Adrenal gland (tissue), 12 donors: ENCODE data around the gene AKAP10. TPM values are rescaled to one million over a fixed set of nuclear protein-coding genes. Genes with fewer than 3 reads are reported as not detected.

Experiments
- DNase-seq, 7 donors: peaks; one replicate each; pipeline ENCODE4 v3.0.0-alpha.2; 2019 to 2020
- H3K27ac ChIP-seq, 5 donors: fragments of 200-600 bp; sonication (generic) in 4 of 5; 1 replicate in 3 of 5; 2 replicates in 2 of 5; pipeline versions ENCODE4 v1.5.1 to v1.8.0; 2016 to 2020; ENCODE audit warnings: mild to moderate bottlenecking in 1 of 5
- H3K27me3 ChIP-seq: fragments of 200-600 bp; 2 replicates; pipeline ENCODE4 v1.8.0; 2021
- H3K36me3 ChIP-seq, 2 donors: fragments of 200-600 bp; replicated peaks in 1 of 2; 1 replicate in 1 of 2; 2 replicates in 1 of 2; pipeline versions ENCODE4 v1.5.1 to v1.8.0; 2018 to 2022
- H3K4me1 ChIP-seq, 2 donors: fragments of 200-600 bp; replicated peaks in 1 of 2; 1 replicate in 1 of 2; 2 replicates in 1 of 2; pipeline versions ENCODE4 v1.5.1 to v1.8.0; 2018 to 2021
- H3K4me3 ChIP-seq, 4 donors: fragments of 200-600 bp; sonication (generic) in 3 of 4; one replicate each; pipeline ENCODE4 v1.5.1; 2016 to 2018
- H3K9me3 ChIP-seq, 3 donors: fragments of 200-600 bp; sonication (generic) in 1 of 3; replicated peaks in 1 of 3; 1 replicate in 2 of 3; 2 replicates in 1 of 3; pipeline versions ENCODE4 v1.5.1 to v1.8.0; 2016 to 2021
- CTCF ChIP-seq, 6 experiments: fragments of 450-650 bp in 4 of 6; fragments of 200-600 bp in 2 of 6; sonication (generic) in 1 of 6; IDR thresholded peaks; 1 replicate in 5 of 6; 2 replicates in 1 of 6; pipeline versions ENCODE4 v1.5.1 to v1.8.0; 2016 to 2021; ENCODE audit warnings: antibody characterized with exemption in 6 of 6, mild to moderate bottlenecking in 2 of 6, moderate library complexity in 1 of 6
- POLR2A ChIP-seq, 2 donors: fragments of 450-650 bp; IDR thresholded peaks; one replicate each; pipeline ENCODE4 v1.6.1; 2017; ENCODE audit warnings: antibody characterized with exemption in 2 of 2, mild to moderate bottlenecking in 2 of 2, moderate library complexity in 1 of 2
- WGBS, 4 donors: extraction: QIAGEN DNeasy Blood & Tissue Kit in 2 of 4; methylation state at CpG; one replicate each; pipeline versions ENCODE4 v1.1.5 to v1.1.7; 2013 to 2017; 5-methylcytosine and 5-hydroxymethylcytosine counted together
- intact Hi-C, 2 donors: fragments of 100-400 bp; cut with DNase I; formaldehyde crosslinking; loops; one replicate each; pipeline versions ENCODE4 v1.14.1 to v1.15.0; 2022 to 2023
- polyA plus RNA-seq, 3 donors: library from polyadenylated mRNA; stranded (reverse); fragments of 200-250 nt in 2 of 3; fragments of 350-450 nt in 1 of 3; fragmentation: Illumina TruSeq in 1 of 3; extraction: RNeasy Lipid Tissue Mini Kit (QIAGEN cat#74804) in 1 of 3; gene quantifications; one replicate each; pipeline ENCODE4 v1.2.3, GENCODE V29; 2013 to 2014
- small RNA-seq, 2 donors: library from RNA; depleted of rRNA; stranded (forward); fragments of <200 nt; gene quantifications; one replicate each; pipeline ENCODE3, GENCODE V24; 2016
- total RNA-seq, 9 donors: library from RNA; depleted of rRNA in 4 of 9; stranded (reverse); fragments of >200 nt in 4 of 9; fragments of 120-200 nt in 1 of 9; fragmentation: NEBNext Ultra II Directional in 1 of 9; extraction: Animal tissue kit (Norgen Biotek cat#: 25700) in 1 of 9; gene quantifications; one replicate each; pipeline versions ENCODE4 v1.1.0 to v1.2.4, GENCODE V29; 2013 to 2023
- donor health status: healthy with polysubstance abuse.
- donor health status: Bipolar disorder and iron deficiency.
- donor health status: DM: yes; HTN: yes; CAD: no.
- donor health status: DM: no; HTN: no; CAD: no.
- donor health status: DM: no; HTN: no; CAD: no.
- donor health status: DM: yes; HTN: yes; CAD: no.

AKAP10 gene
- total and polyA plus RNA-seq, 12 donors = 8.1 to 52.7 (median 33.2) TPM

GRCh38 chr17:19857640-19858039 lies 120.0 kb downstream of the AKAP10 start:
- Histone ChIP-seq H3K9me3 (no peaks in the 10 kb centered on the region), H3K27ac (no peak overlapping the region), H3K27me3 (no peaks in the 10 kb centered on the region), H3K4me1 (no peaks in the 10 kb centered on the region), H3K4me3 (no peak overlapping the region), H3K36me3 (peaks cover 0 to 11% of the 10 kb centered on the region in 2 donors)
- TF ChIP-seq CTCF (IDR thresholded peaks at IDR 0.05) (no peak), POLR2A (IDR thresholded peaks at IDR 0.05) (no peak)
- 56 to 68% (median 64%) methylated on average over 2 of the region's 2 CpGs for WGBS, 4 donors
- DNase-seq = no peak
- intact Hi-C loops = no loop called here

Small RNA genes lying within 50 kb of the gene (small RNA-seq; reads per million reads assigned to genes)
- 0 reads per million in 2 donors for gene AC015726.2

Other genes with a start within 250 kb of the AKAP10 start
- gene ALDH3A1, start 229.5 kb downstream of the AKAP10 start, total RNA-seq = 1 to 10 TPM in 6 of 9 donors, under 1 TPM in 2, not detected in 1; 0.17 to 4.0 (median 2.0) TPM
- gene ALDH3A1, start 229.5 kb downstream of the AKAP10 start, polyA plus RNA-seq = under 1 TPM; 0.09 to 0.98 (median 0.56) TPM
- gene ULK2, start 109.9 kb downstream of the AKAP10 start, total RNA-seq = 10 to 100 TPM; 11.1 to 32.0 (median 17.1) TPM
- 10 to 100 TPM in 1 of 3 donors, 1 to 10 TPM in 2; 9.5 to 15.2 (median 10.0) TPM for gene ULK2, start 109.9 kb downstream of the AKAP10 start, polyA plus RNA-seq
- gene SPECC1, start 31.5 kb upstream of the AKAP10 start, total RNA-seq = 10 to 100 TPM; 34.9 to 96.1 (median 50.3) TPM
- gene SPECC1, start 31.5 kb upstream of the AKAP10 start, polyA plus RNA-seq = 10 to 100 TPM; 19.2 to 33.0 (median 32.8) TPM